Mononuclear cell (primary cell): ENCODE data around the gene KCNK18. TPM values are rescaled to one million over a fixed set of nuclear protein-coding genes. Genes with fewer than 3 reads are reported as not detected.

Experiments used
- H3K27me3 ChIP-seq: 2 replicates; pipeline ENCODE4 v1.6.0; 2011; ENCODE audit warnings: low read length, control low read depth; ENCODE audit not compliant: insufficient read depth
- H3K4me1 ChIP-seq: 2 replicates; pipeline ENCODE4 v1.5.1; 2011; ENCODE audit warnings: mild to moderate bottlenecking, low read length, control low read depth; ENCODE audit not compliant: insufficient read depth
- H3K4me3 ChIP-seq: 2 replicates; pipeline ENCODE4 v1.5.1; 2011; ENCODE audit warnings: mild to moderate bottlenecking, low read length, moderate library complexity
- H3K9me3 ChIP-seq: 2 replicates; pipeline ENCODE4 v1.5.1; 2011; ENCODE audit warnings: low read depth, mild to moderate bottlenecking, control low read depth, low read length
- total RNA-seq: library from RNA; depleted of rRNA; stranded (reverse); fragments of >200 nt; gene quantifications from one replicate; pipeline ENCODE4 v1.2.3, GENCODE V29; 2012

The KCNK18 gene
- total RNA-seq, 1 donor, result not detected

DNA sequence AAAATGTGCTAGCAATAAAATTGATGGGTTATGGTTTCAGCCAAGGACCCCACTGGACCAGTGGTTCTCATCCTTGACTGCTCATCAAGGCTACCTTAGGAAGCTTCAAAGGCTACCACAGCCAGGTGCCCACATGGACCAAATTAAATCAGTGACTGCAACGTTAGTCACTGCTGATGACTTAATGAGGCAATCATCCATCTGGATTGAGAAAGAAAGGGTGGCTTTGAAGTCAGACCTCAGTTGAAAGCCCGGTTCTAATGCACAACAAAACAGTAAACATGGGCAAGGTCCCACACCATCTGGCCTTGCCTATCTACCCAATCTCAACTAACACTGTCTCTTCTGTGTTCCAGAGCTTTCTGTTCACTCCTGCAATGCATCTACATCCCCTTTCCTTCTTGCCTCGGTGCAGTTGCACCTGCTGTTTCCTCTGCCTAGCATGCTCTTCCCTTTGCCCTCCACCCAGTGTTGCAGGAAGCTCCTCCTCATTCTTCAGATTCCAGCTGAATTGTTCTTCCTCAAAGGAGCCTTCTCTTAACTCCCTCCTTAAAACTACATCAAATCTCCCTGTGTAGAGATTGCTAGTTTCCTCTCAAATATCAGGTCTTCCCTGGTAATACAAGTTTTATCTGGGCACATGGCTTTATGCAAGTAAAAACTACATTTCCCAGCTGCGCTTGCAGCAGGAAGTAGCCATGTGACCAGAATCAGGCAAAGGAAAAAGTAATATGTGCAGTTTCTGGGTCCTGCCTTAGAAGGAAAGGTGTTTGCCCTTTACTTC is 10.3 kb upstream of the KCNK18 start:
- Histone ChIP-seq H3K4me3 (no peak overlapping the region), H3K27me3 (no peaks in the 10 kb centered on the region), H3K9me3 (no peaks in the 10 kb centered on the region), H3K4me1 (no peaks in the 10 kb centered on the region)

DNA sequence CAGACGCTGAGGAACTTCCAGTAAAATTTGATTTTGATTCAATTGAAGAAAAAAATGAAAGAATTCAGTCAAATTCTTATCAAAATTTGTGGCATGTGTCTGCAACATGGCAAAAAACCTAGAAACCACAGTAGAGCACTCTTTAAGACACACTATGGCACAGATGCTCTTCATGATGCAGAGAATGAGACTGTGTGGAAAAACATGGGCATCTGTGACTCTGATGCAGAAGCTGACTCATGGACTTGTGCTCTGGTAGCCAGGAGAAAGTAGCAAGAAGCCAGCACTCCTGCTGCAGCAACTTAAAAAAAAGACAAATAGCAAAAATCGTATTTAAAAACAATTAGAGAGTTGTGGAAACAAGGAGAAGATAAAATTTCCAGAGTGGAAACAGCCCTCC is 8.9 kb upstream of the KCNK18 start:
- Histone ChIP-seq H3K4me1 (no peaks in the 10 kb centered on the region), H3K27me3 (no peaks in the 10 kb centered on the region), H3K4me3 (no peak overlapping the region), H3K9me3 (no peaks in the 10 kb centered on the region)

DNA sequence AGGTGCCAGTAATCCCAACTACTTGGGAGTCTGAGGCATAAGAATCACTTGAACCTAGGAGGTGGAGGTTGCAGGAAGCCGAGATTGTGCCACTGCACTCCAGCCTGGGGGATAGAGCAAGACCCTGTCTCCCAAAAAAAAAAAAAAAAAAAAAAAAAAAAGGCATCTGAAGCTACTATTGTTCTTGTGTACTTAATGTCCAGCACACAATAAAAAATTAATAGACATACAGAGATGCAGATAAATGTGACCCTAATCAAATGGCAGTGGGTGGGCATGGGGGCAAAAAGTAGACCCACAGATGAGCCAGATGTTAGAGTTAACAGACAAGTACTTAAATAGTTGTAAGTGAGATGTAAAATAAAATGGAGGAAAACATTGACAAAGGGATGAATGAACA is 7.7 kb upstream of the KCNK18 start:
- no peaks in the 10 kb centered on the region for H3K9me3 ChIP-seq
- no peaks in the 10 kb centered on the region for H3K4me1 ChIP-seq
- no peaks in the 10 kb centered on the region for H3K27me3 ChIP-seq
- no peak overlapping the region for H3K4me3 ChIP-seq

DNA sequence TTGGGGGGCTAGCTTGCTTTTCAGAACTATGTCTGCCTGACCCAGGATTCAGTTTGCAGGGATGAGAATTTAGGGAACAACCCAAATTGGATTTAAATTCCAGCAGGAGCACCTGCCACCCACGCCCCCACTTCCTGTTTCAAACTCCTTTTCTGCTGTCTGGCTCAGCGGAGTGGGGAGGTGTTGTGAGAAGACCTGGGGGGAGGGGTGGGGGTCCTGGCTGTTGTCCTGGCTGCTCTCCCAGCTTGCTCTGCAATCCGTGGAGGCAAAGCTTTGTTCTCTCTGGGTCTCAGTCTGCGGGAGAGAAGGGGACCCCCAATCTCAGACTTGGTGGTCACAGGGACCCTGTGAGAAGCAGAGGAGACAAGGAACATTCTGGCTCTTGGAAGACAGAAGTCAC is 799 bp downstream of the KCNK18 start:
- H3K4me3 ChIP-seq, result no peak overlapping the region
- no peaks in the 10 kb centered on the region for H3K9me3 ChIP-seq
- H3K27me3 ChIP-seq, result no peaks in the 10 kb centered on the region
- no peaks in the 10 kb centered on the region for H3K4me1 ChIP-seq

DNA sequence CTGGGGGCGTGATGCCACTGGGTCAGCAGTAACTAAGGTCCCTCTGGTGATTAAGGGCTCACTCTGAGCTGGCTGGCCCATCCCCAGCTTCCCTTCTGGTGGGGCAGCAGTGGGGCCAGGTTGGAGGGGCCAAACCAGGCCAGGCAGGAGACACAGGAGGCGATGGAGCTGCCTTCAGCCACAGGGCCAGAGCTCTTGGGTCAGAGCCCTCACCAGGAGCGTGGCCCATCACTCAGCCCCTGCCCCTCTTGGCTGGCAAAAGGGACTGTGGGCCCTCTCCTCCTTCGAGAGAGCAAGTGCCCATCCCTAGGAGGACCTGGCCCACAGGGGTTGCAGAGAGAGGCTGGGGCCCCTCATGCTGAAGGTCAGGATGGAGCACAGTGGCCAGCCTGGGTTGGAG is 4.5 kb downstream of the KCNK18 start:
- H3K4me3 ChIP-seq, result no peak overlapping the region
- H3K9me3 ChIP-seq, result no peaks in the 10 kb centered on the region
- peaks cover 5% of the 10 kb centered on the region for H3K4me1 ChIP-seq
- no peaks in the 10 kb centered on the region for H3K27me3 ChIP-seq

DNA sequence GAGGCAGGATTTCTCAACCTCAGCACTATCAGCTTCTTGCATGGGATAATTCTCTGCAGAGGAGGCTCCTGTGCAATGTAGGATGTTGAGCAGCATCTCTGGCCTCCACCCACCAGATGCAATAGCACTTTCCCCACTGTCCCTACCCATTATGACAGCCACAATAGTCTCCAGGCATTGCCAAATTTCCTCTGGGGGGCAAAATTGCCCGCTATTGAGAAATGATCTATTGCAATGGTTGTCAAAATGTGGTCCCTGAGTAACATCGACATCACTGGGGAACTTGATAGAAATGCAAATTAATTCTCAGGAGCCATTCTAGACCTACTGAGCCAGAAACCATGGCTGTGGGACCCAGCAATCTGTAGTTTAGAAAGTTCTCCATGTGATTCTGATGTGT is 7.0 kb downstream of the KCNK18 start:
- H3K9me3 ChIP-seq, result no peaks in the 10 kb centered on the region
- H3K27me3 ChIP-seq, result no peaks in the 10 kb centered on the region
- peaks cover 5% of the 10 kb centered on the region for H3K4me1 ChIP-seq
- no peak overlapping the region for H3K4me3 ChIP-seq

DNA sequence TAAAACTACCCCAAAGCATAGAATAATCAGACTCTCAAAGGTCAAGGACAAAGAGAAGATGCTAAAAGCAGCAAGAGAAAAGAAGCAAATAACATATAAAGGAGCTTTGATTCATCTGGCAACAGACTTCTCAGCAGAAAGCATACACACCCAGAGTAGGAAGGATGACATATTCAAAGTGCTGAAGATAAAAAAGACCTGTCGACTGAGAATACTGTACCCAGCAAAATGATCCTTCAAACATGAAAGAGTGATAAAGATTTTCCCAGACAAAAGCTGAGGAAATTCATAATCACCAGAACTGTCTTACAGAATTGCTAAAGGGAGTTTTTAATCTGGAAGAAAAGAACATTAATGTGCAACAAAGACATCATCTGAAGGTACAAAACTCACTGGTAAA is 14.9 kb downstream of the KCNK18 start:
- Histone ChIP-seq H3K9me3 (no peaks in the 10 kb centered on the region), H3K27me3 (peaks cover 6% of the 10 kb centered on the region), H3K4me1 (peaks cover 12% of the 10 kb centered on the region), H3K4me3 (no peak overlapping the region)

DNA sequence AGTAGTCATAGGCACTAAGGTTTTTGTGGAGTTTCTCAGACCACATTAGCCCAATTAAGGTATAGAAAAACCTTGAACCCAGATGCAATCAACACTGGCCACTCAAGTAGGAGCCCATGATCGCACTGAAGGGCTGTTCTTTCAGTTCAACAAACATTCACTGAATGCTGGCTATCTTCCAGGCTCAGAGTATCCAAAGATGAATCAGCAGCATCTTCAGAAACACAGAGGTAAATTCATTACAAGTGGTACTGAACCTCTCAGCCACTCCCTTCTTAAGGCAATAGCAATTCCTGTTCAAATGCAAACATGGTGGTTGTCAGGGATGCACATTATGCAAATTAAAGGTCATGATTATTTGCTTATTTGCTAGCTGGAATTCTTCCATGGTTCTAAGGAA is 17.1 kb downstream of the KCNK18 start:
- Histone ChIP-seq H3K4me1 (peaks cover 17% of the 10 kb centered on the region), H3K9me3 (no peaks in the 10 kb centered on the region), H3K4me3 (no peak overlapping the region), H3K27me3 (peaks cover 8% of the 10 kb centered on the region)

DNA sequence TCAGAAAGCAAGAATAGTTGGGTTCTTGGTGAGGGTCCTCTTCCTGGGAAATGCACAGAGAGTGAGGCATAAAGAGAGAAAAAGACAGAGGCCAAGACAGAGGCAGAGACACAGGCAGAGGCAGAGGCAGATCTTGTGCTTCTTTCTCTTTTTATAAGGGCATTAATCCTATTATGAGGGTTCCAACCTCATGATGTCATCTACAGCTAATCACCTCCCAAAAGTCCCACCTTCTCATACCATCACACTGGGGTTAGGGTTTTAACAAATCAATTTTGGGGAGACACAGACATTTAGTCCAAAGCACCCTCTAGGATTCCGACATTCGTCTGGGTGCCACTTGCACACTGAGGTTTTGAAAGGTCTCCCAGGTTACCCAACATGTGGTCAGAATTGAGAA is 17.8 kb downstream of the KCNK18 start:
- Histone ChIP-seq H3K27me3 (peaks cover 8% of the 10 kb centered on the region), H3K9me3 (no peaks in the 10 kb centered on the region), H3K4me1 (peaks cover 17% of the 10 kb centered on the region), H3K4me3 (no peak overlapping the region)

DNA sequence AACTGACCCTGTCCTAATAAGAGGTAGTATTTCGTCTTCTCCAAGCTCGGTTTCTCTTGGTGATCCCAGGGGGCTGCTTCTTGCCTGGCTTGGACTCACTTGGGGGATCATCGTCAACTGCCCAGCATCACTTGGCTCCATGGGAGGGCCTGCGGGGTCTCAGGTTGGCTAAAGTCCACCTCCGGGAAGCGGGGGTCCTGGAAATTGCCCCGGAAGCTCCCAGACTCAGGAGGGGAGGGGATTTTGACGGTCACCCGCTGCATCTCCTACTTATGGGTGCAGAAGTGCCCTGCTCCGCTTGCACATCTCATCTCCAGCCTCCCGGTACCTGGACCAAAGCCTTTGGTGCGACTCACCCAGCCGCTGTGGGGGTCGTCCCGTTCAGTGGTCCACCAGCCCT is 18.7 kb downstream of the KCNK18 start:
- Histone ChIP-seq H3K4me1 (peaks cover 17% of the 10 kb centered on the region), H3K27me3 (peaks cover 8% of the 10 kb centered on the region), H3K9me3 (no peaks in the 10 kb centered on the region), H3K4me3 (no peak overlapping the region)

DNA sequence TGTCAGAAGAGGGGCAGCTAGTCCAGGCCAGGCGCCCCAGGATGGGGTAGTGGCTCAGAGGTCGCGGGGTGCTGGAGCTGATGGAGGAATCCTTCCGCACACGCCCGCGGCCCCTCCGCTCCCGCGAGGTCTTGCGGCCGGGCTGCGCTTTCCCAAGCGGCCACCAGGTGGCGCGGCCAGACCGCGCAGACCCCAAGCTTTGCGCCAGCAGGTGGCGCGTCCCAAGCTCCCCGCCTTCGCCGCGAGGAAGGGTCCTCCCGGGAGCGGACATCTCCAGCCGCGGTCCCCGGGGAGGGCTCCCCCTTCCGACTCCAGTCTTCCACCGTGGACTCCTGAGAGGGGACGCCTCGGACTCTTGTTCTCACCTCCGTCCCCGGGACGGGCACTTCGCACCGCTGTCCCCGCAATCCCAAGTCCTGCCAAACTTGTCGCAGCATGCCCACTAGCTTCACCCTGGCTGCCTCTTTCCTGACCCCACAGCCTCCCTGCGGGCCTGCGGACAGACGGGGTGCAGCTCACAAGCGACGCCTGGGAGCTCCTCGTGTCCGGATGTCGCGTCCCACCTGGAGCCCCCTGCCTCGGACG is 19.4 kb downstream of the KCNK18 start:
- Histone ChIP-seq H3K9me3 (no peaks in the 10 kb centered on the region), H3K4me1 (peaks cover 17% of the 10 kb centered on the region), H3K4me3 (peak overlapping the region; percentile 40), H3K27me3 (peaks cover 8% of the 10 kb centered on the region)

DNA sequence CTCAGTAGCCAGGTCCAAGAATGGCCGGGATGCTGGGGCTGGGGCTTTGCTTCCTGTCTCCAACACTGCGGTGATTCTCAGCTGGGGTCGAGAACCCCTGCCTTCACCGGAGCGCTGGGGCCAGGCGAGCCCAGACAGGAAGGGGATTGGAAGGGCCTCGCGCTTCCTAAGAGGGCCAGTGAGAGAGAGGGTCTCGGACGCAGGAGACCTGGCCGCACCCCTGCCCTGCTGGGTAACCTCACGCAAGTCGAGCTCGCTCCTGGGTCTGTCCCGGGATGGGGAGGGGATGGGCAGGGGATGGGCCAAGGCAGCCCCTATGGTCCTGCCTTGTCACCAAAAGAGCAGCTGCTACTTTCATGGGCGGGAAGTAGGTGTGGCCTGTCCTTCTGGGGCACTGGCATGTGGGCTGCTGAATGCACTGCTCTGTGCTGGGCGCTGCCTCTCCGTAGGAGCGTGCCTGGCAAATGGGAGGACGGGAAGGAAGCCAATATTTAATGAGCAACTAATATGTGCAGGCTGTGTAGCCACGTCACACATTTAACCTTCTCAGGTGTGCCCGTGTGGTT is 20.0 kb downstream of the KCNK18 start:
- H3K4me3 ChIP-seq, result peak overlapping the region; percentile 40
- H3K27me3 ChIP-seq, result peaks cover 8% of the 10 kb centered on the region
- no peaks in the 10 kb centered on the region for H3K9me3 ChIP-seq
- peaks cover 17% of the 10 kb centered on the region for H3K4me1 ChIP-seq

DNA sequence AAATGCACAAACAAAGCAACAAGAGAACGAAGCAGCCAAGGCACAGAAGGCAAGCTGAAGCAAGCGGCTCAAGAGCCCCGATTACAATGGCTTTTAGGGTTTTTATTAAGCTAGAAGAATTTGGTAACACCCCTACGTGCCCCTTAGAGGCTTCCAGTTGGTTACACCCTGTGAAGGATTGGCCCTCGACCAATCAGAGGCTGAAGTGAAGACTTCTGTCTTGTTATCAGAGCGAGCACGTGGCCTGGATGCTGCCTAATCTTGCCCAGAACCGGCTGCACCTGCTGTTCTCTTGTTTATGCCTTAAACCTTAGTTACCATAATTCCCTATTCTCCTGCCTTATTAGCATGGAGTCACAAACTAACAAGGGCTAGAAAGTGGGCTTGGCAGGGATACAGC is 21.4 kb downstream of the KCNK18 start:
- no peak overlapping the region for H3K4me3 ChIP-seq
- H3K9me3 ChIP-seq, result no peaks in the 10 kb centered on the region
- peaks cover 8% of the 10 kb centered on the region for H3K27me3 ChIP-seq
- peaks cover 17% of the 10 kb centered on the region for H3K4me1 ChIP-seq

DNA sequence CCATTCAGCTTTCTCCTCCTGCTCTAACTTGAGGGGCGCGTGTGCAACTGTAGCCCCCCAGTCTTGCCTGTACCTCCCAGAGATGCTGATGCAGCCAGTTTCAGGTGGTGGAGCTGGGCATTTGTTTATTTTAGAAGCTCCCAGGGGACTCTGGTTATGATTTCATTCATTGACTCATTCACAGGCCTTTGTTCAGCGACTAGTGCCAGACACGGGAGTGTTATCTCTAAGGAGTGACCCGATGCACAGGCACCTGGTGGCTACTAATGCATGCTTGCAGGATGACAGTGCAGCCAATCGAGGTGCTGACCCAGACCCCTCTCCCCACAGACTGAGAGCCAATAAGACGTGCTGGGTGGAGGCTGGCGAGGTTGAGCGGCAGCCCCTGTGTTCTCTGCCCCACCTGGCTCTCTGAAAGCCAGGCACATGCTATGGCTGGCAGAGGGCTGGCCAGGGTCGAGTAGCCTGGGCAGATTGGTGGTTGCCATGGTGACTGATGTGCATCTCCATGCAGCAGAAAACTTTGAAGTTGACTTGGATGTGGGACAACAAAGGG is 23.9 kb downstream of the KCNK18 start:
- no peak overlapping the region for H3K4me3 ChIP-seq
- H3K4me1 ChIP-seq, result peaks cover 15% of the 10 kb centered on the region
- no peaks in the 10 kb centered on the region for H3K9me3 ChIP-seq
- H3K27me3 ChIP-seq, result peaks cover 4% of the 10 kb centered on the region

DNA sequence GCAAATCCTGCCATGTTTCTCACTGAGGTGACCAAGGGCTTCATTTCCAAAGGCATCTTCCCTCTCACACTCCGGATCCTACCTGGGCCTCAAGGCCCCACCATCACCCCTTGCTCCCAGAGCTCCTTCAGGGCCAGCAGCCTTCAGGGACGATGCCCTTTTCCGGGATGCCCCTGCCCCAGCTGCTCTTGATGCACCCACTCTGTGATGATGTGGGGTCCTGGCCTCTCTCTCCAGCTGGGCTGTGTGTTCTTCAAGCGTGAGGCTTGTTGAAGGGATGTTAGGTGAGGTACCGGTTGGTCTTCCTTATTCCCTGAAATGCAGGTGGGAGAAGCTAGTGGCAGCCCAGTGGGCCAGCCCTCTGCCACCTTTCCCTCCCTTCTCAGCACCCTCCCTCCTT is 25.3 kb downstream of the KCNK18 start:
- Histone ChIP-seq H3K27me3 (peaks cover 4% of the 10 kb centered on the region), H3K4me1 (peaks cover 2% of the 10 kb centered on the region), H3K9me3 (no peaks in the 10 kb centered on the region), H3K4me3 (no peak overlapping the region)
